Neutrophil (primary cell): ENCODE measurements around the gene KRT38.

Source experiments
- H3K27ac ChIP-seq: fragments of 200-600 bp; sonication (generic); 2 replicates; pipeline ENCODE4 v1.5.1; 2016; ENCODE audit warnings: mild to moderate bottlenecking, moderate library complexity
- H3K27me3 ChIP-seq: fragments of 200-600 bp; sonication (generic); 2 replicates; pipeline ENCODE4 v1.6.0; 2016; ENCODE audit warnings: mild to moderate bottlenecking
- H3K36me3 ChIP-seq: fragments of 200-600 bp; sonication (generic); 2 replicates; pipeline ENCODE4 v1.5.1; 2017
- H3K4me1 ChIP-seq, 2 experiments: fragments of 200-600 bp in 1 of 2; sonication (generic) in 1 of 2; 1 replicate in 1 of 2; 2 replicates in 1 of 2; pipeline versions ENCODE4 v1.5.1 to v1.6.1; 2013 to 2016; ENCODE audit warnings: low read depth in 1 of 2, low read length in 1 of 2, mild to moderate bottlenecking in 1 of 2, moderate library complexity in 1 of 2; ENCODE audit not compliant: control insufficient read depth in 1 of 2, insufficient read depth in 1 of 2
- H3K4me3 ChIP-seq, 2 experiments: fragments of 200-600 bp in 1 of 2; sonication (generic) in 1 of 2; 1 replicate in 1 of 2; 2 replicates in 1 of 2; pipeline ENCODE4 v1.5.1; 2013 to 2016; ENCODE audit warnings: low read depth in 1 of 2, low read length in 1 of 2, mild to moderate bottlenecking in 1 of 2, moderate library complexity in 1 of 2
- H3K9me3 ChIP-seq: fragments of 200-600 bp; sonication (generic); 2 replicates; pipeline ENCODE4 v1.5.1; 2016
- CTCF ChIP-seq: fragments of 200-600 bp; sonication (generic); IDR thresholded peaks from 2 replicates; pipeline ENCODE4 v1.5.1; 2016; ENCODE audit warnings: antibody characterized with exemption

KRT38 gene

GRCh38 chr17:41483991-41484826, 43.4 kb upstream of the KRT38 start:
- no peaks in the 10 kb centered on the region for H3K27me3 ChIP-seq
- no peaks in the 10 kb centered on the region for H3K9me3 ChIP-seq
- H3K36me3 ChIP-seq, result no peaks in the 10 kb centered on the region
- H3K27ac ChIP-seq, result no peak overlapping the region
- TF ChIP-seq CTCF, result no peak
- no peak overlapping the region for H3K4me3 ChIP-seq
- H3K4me1 ChIP-seq, result peaks cover 0 to 14% of the 10 kb centered on the region in 2 experiments

GRCh38 chr17:41483531-41483930, 42.7 kb upstream of the KRT38 start:
- TF ChIP-seq CTCF, result no peak
- Histone ChIP-seq H3K27me3 (no peaks in the 10 kb centered on the region), H3K4me3 (no peak overlapping the region), H3K9me3 (no peaks in the 10 kb centered on the region), H3K27ac (no peak overlapping the region), H3K4me1 (peaks cover 0 to 14% of the 10 kb centered on the region in 2 experiments), H3K36me3 (no peaks in the 10 kb centered on the region)

- Histone ChIP-seq H3K27ac (peak within 1 kb of the TSS; percentile 5), H3K9me3 (no peaks in the 10 kb centered on the region), H3K4me3 (no peak within 1 kb of the TSS), H3K4me1 (peaks cover 0 to 8% of the 10 kb centered on the region in 2 experiments), H3K27me3 (no peaks in the 10 kb centered on the region), H3K36me3 (no peaks in the 10 kb centered on the region)
- no peak for TF ChIP-seq CTCF
Measured at GRCh38 chr17:41481036-41481435, 40.3 kb upstream of the KRT38 start, which contains the start of gene KRT35. TSS of gene KRT35 (minus strand) at chr17:41481151. CDS start at chr17:41481097, 54 bp downstream.

GRCh38 chr17:41480581-41480980, 39.8 kb upstream of the KRT38 start:
- no peaks in the 10 kb centered on the region for H3K9me3 ChIP-seq
- no peaks in the 10 kb centered on the region for H3K27me3 ChIP-seq
- H3K36me3 ChIP-seq, result no peaks in the 10 kb centered on the region
- no peak overlapping the region for H3K27ac ChIP-seq
- no peak overlapping the region for H3K4me3 ChIP-seq
- TF ChIP-seq CTCF, result no peak
- peaks cover 0 to 8% of the 10 kb centered on the region in 2 experiments for H3K4me1 ChIP-seq

GRCh38 chr17:41480136-41480535, 39.4 kb upstream of the KRT38 start:
- Histone ChIP-seq H3K27ac (peak overlapping the region; percentile 5), H3K4me1 (peaks cover 0 to 8% of the 10 kb centered on the region in 2 experiments), H3K9me3 (no peaks in the 10 kb centered on the region), H3K36me3 (no peaks in the 10 kb centered on the region), H3K4me3 (no peak overlapping the region), H3K27me3 (no peaks in the 10 kb centered on the region)
- no peak for TF ChIP-seq CTCF
